GM19468 (cell line): Measurements from ENCODE around the gene UTF1.

Experiments used
- ATAC-seq: cut with Tn5 transposase; IDR thresholded peaks from one replicate; pipeline ENCODE4 v1.9.1; 2021; ENCODE audit warnings: mild to moderate bottlenecking, moderate library complexity, moderate number of reproducible peaks; ENCODE audit not compliant: unreplicated experiment; ENCODE audit errors: extremely low read depth

Gene UTF1, protein sequence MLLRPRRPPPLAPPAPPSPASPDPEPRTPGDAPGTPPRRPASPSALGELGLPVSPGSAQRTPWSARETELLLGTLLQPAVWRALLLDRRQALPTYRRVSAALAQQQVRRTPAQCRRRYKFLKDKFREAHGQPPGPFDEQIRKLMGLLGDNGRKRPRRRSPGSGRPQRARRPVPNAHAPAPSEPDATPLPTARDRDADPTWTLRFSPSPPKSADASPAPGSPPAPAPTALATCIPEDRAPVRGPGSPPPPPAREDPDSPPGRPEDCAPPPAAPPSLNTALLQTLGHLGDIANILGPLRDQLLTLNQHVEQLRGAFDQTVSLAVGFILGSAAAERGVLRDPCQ

DNA sequence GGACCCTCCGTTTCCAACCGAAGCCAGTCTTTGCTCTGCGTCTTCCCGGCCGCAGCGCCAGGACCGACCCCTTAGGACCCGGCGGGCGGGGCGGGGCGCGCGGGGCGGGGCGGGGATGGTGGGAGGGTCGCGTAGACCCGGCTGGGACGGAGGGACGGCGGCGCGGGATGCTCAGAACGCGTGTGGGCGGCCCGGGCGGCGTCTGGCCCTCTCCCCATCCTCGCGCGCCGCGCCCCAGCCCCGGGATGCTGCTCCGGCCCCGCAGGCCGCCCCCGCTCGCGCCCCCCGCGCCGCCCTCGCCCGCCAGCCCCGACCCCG is at the start of gene UTF1:
UTF1 (plus strand) TSS at position 174 of the 318 bp plus-strand sequence; CDS start at position 246, 72 bp downstream.
- ATAC-seq = no peak

DNA sequence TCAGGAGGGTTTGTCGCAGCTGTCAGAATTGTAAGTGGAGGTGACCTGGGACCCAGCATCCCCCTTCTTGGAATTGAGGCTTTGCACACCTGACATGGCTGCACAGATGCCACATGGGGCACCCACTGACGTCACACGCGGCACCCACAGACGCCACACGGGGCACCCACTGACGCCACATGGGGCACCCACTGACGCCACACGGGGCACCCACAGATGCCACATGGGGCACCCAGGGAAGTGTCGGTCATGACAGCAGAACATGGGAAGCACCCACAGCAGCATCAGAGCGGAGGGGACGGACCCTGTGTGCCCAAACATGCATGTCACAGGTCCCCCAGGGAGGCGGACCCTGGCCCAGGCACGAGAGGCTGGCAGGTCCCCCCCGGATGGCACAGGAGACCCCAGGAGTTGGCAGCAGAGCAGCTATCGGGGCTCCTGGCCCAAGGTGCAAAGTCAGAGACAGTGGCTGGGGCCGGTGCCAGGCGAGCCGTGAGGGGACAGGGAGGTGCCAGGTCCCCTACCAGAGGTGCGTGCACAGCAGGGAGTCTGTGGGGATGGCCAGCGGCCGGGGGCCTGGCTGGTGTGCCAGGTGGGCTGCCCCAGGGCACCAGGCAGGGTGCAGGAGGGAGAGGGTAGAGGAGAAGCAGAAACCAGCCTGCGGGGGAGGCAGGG is 48.9 kb upstream of the UTF1 start:
- no peak for ATAC-seq

DNA sequence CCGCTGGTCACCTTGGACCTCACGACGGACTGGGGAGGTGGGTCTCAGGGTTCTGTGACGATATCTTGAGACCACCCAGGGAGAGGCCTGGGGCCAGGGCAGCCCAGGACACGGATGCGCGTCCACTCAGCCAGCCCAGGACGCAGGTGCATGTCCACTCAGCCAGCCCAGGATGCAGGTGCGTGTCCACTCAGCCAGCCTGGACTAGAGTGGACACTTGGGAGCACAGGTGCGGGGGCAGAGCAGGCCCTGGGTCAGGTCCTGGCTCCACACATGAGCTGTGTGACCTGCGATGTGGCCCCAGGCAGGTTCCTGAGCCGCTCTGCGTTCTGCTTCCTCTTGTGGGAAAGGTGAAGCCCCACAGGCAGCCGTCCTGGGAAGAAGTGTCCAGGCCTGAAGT is 47.8 kb upstream of the UTF1 start:
- ATAC-seq = no peak

DNA sequence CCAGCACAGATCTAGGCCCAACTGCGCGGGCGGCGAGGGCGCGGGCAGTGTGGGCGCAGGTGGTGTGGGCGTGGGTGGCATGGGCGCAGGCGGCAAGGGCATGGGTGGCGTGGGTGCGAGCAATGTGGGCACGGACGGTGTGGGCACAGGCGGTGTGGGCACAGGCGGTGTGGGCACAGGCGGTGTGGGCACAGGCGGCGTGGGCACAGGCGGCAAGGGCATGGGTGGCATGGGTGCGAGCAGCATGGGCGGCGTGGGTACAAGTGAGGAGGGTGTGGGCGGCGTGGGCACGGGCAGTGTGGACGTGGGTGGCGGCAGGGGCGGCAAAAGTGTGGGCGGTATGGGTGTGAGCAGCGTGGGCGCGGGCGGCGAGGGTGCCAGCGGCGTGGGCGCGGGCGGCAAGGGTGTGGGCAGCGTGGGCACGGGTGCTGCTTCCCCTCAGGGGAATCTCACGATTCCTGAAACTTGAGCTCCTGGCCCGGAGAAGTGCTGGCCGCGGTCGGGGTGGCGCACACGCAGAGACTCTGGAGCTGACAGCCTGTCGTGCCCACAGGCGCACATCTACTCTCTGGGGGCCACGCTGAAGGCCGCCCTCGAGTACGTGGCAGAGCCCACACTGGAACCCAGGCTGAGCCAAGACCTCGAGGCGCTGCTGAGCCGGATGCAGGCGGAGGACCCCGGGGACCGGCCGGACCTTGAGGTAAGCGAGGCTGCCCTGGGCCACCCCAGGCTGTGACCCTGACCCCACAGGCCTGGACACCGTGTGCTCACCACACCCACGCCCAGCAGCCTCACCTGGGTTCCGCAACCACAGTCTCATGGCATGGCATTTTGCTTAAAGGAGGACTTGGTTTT is 47.0 kb upstream of the UTF1 start:
- ATAC-seq = no peak

DNA sequence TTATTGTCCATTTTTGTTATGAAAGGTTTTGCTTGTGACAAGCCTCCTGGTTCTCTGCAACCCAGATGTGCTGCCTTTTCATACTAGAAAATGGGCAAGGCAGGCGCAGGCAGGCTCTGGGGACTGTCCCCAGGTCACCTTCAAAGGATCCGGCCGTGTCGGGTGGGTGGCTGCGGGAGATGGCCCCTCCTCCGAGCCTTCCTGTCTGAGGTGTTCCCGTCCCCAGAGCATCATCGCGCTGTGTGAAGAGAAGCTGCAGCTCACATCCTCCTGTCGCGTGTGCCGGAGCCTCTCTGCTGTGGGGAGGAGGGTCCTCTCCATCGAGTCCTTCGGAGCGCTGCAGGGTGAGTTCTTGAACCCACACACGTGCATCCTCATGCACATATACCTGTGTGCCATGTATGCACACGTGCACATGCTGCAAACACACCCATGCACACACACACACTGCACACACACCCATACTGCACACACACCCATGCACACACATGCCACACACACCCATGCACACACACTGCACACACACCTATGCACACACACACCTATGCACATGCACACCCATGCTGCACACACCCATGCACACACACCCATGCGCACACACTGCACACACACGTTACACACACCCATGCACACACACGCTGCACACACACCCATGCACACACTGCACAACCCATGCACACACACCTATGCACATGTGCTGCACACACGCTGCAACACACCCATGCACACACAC is 46.2 kb upstream of the UTF1 start:
- no peak for ATAC-seq

DNA sequence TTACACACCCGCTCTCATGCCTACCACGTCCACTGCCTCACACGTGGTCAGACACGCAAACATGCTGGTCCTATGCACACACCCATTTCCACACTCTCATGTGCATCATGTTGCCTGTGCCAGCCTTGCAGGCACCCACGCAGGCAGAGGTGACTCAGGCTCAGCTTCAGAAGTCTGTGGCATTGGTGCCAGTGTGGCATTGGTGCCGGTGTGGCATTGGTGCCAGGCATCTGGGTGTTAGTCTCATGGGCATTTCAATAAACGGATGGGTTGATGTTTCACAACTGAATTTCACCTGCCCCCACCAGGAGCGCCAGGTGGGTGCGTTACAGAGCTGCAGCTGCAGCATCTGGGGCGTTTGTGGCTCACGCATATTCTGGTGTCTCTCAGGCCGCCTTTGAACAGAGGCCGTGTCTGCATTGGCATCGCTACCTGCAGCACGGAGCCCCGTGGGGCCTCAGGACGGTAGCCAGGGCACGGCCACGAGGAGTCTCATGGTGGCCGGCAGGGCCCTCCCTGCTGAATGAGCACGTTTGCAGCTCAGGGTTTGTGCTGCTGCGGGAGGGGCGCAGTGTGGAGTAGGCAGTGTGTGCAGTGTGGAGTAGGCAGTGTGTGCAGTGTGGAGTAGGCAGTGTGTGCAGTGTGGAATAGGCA is 45.3 kb upstream of the UTF1 start:
- ATAC-seq = no peak

DNA sequence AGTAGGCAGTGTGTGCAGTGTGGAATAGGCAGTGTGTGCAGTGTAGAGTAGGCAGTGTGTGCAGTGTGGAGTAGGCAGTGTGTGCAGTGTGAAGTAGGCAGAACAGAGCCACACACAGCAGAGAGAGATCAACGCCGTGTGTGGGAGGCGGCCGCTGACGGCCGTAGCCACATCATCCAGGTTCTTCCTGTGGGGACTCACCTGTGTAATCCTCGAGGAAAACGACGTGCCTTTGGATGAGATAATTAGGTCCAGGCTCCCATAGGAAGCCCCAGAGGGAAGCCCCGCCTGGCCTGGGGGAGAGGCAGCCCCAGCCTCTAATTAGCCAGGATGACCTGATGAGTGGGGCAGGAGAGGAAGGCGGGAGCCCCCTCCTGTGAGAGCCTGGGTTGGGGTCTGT is 44.6 kb upstream of the UTF1 start:
- no peak for ATAC-seq

DNA sequence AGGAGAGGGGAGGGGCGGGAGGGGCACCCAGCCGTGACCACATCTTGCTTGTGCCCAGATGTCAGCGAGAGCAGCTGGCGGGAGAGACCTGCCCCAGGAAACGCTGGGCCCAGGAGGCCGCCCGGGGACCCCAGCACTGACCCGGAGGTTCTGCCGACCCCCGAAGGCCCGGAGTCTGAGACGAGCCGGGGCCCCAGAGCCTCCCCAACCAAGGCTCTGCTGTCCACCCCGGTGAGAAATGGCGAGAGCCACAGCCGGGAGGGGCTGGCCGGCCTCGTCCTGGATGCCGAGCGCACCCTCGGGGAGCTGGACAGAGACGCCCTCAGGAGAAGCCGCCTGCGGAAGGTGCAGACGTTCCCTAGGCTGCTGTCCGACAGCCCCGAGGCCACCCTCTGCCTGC is 44.1 kb upstream of the UTF1 start:
- ATAC-seq = no peak

DNA sequence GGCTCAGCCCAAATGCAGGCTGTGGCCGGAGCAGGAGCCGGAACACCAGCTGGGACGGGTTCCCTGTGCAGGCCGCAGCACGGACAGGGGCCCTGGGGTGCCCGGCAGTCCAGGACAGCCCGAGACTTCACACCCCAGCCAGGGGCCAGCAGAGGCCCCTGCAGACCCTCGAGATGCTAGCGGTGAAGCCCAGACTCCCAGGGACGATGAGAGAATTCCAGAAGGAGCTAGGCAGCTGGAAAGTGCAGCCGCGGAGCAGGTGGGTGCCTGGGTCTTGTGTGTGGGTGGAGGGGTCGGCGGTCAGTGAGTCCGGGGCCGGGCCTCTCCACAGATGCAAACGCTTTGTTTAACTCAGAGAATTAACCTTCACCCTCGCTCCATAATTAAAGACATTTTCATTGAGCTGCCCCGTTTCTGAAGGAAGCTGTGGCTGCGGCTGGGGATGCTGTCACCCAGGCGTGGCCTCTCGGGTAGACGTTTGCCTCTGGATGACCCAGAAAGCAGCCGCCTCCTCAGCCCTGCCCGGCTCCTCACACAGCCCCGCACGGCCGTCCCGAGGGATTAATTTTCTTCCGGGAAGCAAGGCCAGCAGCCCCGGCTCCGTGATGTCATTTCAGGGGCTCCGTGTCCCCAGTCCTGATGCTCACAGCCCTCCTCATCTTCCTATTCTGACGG is 43.5 kb upstream of the UTF1 start:
- no peak for ATAC-seq

DNA sequence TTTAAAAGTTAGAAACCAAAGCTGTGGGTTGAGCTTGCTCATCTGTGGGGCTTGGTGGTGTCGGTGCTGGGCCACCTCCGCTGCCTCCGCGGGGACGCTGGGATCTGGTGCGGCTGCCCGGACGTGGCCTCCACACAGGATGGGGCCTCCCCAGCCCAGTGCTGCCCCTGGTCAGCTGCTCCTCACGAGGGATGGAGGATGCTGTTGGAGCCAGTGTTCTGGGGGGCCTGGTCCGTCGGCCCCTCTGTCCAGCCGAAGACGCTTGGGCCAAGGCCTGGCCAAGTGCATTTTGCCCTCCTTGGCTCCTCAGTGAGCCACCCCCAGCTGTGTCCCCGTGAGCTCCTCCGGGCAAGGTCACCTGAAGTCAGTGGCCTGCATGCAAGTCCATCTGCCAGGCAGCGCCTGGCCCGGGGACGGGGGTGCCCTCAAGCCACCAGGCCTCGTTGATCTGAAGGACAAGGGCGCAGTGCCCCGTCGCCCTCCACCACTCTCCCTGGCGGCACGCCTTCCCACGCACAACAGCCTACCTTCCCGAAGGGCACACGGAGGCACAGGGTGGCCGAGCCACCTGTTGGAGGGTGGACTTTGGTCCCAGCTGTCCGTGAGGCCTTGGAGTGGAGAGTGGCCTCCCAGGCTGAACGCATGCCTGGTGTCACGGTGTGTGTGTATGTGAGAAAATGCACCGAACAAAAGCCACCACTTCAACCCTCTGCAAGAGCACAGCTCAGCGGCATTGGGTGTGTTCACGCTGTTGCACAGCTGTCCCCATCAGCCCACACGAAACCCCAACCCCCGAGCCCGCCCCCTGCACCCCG is 42.7 kb upstream of the UTF1 start:
- no peak for ATAC-seq

DNA sequence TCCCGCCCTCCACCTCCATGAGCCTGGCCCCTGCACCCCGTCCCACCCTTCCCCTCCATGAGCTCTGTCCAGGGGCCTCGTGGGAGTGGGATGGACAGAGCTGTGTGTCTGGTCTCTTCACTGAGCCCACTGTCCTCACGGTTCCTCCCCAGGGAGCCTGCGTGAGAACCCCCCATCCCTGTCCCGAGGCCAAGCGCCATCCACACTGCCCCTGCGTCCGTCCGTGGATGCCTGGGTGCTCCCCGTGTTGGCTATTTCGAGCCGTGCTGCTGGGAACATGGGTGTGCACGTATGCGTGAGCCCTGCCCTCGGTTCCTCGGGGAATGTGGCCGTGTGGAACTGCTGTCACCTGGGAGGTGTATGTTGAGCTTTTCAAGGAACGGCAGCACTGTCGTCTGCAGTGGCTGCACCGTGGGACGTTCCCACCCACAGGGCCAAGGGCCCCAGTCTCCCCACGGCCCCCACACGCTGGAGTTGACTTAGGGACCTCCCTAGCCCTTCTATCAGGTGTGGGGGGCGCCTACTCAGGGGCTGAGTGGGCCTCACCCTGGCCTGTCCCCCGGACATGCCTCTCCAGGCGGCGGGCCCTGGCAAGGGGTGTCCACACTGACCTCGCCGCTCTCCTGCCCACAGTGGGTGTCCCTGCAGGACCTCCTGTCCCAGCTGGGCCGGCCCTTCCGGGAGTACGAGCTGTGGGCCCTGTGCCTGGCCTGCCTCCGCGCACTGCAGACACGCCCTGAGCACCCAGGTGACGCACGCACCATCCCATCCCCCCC is 41.9 kb upstream of the UTF1 start:
- ATAC-seq = no peak

DNA sequence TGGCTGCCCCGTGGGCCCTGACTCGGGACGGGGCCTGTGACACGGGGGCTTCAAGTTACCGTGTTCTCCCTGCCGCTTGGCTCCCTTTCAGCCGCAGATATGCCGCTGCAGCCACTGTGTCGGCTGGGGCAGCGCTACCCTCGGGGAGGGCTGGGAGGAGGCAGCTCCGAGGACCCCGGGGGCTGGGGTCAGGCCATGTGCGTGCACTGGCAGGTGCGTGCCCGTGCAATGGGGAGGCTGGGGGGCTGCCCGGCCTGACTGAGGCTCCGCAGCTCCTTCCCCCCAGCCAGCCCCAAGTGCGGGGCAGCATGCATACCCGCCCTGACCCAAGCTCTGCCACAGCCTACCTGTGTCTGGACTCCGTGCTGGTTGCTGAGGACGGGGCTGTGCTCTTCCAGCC is 40.8 kb upstream of the UTF1 start:
- no peak for ATAC-seq

DNA sequence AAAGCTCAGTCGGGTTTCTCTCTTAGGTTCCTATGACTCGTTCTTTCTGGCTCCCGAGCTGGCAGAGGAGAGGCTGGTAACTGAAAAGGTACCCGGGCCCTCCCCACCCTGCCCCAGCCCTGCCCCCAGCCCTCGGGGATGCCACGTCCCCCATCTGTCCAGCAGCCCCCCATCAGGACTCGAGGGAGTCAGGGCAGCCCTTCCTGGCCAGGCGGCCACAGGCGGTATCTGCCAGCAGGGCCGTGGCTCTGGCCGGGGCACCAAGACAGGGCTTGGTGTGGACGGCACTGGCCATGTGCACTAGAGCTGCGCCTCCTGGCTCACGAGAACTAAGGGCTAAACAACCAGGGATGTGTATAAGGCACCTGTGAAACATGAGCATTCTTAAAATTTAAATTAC is 40.3 kb upstream of the UTF1 start:
- ATAC-seq = no peak

DNA sequence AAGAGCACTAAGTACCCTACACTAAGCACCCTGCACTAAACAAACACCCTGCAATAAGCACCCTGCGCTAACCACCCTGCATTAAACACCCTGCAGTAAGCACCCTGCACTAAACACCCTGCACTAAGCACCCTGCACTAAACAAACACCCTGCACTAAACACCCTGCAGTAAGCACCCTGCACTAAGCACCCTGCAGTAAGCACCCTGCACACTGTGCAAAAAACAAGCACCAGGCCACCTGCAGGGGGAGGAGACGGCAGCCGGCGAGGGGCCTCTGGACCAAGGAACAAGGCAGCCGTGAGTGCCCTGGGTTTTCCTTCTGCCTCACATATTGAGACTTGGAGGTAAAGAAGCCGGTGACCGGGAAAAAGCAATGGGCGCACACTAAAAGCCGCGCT is 39.8 kb upstream of the UTF1 start:
- no peak for ATAC-seq

DNA sequence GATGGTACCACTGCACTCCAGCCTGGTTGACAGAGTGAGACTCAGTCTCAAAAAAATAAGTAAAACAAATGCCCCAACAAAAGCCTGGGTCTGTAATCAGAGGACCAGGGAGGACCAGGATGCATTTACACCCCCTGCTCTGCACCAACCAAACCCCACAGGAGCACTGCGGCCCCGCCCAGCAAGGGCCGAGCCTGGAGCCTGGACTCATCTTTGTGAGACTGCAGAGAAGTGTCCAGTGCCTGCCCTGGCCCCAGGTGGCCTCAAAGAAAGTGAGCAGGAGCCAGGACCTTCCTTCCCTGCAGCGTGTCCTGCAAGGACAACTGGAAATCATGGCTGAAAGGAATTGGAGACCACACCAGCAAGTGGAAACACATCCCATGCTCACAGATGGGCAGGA is 38.4 kb upstream of the UTF1 start:
- no peak for ATAC-seq

DNA sequence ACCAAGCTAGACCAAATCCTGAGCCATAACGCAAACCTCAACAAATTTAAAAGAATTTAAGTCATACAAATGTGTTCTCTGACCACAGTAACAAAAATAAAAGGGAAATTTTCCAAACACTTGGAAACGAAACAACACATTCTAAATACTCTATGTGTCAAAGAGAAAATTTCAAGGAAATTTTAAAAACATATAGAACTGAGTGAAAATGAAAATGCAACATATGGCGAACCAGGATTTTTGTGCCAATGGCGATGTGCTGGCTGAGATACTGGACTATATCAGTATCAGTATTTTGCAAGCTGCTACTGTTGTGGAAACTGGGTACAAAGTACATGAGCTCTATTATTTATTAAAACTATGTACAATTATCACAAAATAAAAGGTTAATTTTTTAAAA is 35.9 kb upstream of the UTF1 start:
- ATAC-seq = no peak

DNA sequence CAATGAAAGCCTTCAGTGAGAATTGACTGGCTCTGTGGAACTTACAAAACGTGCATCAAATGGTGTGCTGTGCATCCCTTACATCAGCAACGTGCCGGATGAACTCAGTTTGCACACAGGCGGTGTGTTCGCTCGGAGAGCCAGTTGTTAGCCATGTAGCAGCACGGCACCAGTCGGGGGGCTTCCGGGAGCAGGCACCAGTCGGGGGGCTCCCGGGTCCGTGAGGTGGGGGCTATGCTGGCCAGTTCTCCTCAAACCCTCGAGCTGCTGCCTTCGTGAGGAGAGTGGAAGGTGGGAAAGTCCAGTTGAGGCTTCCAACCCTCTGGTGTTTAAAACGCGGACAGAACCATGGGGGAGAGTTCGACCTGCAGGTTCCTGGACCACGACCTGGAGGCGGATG is 34.9 kb upstream of the UTF1 start:
- ATAC-seq = no peak

DNA sequence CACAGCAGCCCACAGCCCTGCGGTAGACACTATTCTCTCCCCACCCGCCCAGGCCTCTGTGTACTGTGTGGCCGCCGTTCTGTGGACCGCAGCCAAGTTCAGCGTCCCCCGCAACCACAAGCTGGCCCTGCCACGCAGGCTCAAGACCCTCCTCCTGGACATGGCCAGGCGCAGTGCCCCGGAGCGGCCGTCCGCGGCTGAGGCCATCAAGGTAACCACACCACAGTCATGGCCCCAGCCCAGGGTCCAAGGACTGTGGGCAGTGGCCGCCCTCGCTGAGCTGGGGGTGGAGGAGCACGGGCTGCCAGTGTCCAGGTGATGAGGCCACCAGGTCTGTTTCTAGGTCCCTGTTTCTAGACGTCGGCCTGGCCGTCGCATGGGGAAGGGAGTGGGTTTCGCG is 34.4 kb upstream of the UTF1 start:
- no peak for ATAC-seq
